Fibroblast of upper back skin (primary cell): ENCODE results near the gene SDHB.

Experiments used
- DNase-seq: peaks from one replicate; pipeline ENCODE4 v3.0.0-alpha.2; 2013

SDHB gene

DNA sequence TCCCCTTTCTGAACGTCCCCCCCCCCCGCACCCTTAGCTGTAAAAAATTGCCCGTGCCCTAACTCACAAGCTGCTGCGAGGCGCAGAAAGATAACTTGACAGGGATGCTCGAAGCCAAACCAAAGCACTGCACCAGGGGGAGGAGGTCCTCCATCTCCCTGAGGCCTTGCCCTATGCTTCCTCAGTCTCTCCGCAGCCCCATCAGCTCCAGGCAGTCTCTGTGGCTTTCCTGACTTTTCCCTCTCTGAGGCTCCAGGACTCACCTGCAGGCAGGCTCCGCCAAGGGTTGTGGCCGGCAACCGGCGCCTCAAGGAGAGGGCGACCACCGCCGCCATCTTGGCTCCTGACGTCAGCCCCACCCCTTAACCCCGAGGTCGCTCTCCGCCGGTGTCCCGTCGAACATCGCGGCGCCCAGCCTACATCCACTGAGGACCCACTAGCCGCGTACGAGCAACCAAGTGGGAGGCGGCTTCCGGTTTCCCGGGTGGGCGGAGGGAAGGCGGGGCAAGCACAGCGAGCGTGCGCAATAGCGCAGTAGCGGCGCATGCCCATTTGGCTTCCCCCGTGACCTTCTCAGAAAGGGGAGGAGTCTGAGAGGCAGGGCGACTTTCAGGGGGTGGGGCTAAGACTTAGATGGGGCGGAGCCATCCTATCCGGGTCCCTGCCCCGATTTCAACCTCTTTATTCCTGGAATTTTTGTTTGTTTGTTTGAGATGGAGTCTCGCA is at the start of gene SDHB:
SDHB (minus strand) TSS at position 348 of the 726 bp plus-strand sequence; CDS start at position 335, 13 bp downstream.
- peak; percentile 98 for DNase-seq

- DNase-seq: no peak
These were observed 48.4 kb upstream of the SDHB start for GRCh38 chr1:17102232-17102631.

DNA sequence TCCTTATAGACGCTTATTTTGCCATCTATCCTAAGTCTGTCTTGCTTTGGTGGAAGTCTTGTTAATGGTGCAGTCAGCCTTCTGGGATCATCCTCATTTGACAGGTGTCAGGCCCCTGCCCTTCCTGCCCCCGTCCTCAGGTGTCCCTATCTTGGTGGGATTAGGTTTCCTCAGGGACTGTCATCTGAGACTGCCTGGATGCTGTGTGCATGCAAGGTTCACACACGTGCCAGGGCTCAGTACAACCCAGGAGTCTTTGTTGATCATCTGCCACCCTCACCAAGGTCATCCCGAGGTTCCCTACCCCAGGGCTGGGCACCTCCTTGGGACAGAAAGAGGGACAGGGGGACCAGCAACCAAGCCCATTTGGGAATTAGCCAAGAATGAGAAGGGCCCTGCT is 47.4 kb upstream of the SDHB start:
- DNase-seq: no peak

DNA sequence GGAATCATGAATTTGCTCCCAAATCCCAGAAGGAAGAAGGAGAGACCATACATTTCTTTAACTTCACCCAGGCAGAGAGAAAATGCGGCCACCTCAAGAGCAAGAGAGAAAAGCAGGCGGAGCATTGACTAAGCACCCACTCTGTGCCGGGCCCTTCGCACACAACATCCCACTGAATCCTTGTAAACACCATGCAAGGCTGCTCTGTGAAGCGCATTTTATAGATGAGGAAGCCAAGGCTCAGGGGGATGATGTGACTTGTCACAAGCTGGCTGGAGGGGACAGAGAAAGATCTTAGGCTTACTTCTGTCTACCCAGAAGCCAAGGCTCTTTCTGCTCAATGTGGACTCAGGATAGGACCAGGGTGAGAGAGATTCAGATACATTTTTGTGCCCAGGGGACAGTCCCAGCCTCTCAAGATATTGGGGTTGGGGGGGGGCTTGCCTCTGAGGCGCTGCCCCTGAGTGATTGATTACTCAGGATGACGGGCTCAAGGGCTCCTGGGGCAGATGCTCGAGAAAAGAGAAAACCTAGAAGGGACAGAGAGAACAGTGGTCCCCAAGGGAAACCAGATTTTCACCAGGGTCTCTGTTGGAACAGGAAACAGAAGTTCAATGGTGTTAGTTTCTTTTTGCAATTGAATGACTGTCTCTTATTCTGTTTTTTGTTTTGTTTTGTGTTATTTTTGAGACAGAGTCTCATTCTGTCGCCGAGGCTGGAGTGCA is 45.9 kb upstream of the SDHB start:
- no peak for DNase-seq

GRCh38 chr1:17098446-17099317 is 44.9 kb upstream of the SDHB start:
- no peak for DNase-seq

DNA sequence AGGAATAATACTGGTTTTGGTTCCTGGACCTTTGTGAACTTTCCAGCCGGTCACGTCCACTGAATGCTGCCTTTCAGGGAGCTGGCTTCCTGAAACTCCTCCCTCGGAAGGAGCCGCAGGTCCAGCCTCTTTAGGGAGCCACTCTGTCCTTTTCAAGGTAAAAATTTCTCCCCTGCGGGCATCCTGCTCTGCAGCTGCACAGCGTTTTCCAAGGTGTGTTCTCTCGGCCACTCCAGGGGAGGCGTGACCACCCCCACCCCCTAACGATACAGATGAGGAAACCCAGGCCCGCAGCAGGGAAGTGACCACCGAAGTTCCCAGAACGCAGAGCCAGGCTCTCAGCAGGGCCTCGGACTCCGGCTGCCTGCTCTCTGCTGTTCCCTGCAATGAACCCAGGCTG is 44.0 kb upstream of the SDHB start:
- no peak for DNase-seq

DNA sequence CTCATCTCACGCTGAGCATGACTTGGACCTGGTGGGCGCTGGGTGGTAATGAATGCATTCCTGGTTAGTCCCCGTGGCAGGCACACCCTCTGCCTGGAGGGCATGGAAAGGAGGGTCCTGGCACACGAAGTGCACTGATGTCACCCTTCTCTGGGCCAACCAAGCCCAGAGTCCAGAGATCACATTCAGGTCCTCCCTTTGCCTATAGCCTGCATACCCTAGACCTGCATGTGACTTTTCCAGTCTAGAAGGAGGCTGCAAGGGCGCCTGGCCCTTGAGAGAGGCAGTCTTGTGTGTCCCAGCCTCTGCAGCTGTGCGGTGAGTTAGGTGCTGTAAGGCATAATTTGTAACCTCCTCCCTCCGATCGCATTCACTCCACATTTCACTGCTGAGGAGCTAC is 43.3 kb upstream of the SDHB start:
- DNase-seq: no peak

- no peak for DNase-seq
These were observed 42.8 kb upstream of the SDHB start for GRCh38 chr1:17096584-17096983.

- no peak for DNase-seq
These were observed 41.3 kb upstream of the SDHB start for GRCh38 chr1:17095141-17095540.

- DNase-seq: no peak
These were observed 40.8 kb upstream of the SDHB start for GRCh38 chr1:17094664-17095063.

DNA sequence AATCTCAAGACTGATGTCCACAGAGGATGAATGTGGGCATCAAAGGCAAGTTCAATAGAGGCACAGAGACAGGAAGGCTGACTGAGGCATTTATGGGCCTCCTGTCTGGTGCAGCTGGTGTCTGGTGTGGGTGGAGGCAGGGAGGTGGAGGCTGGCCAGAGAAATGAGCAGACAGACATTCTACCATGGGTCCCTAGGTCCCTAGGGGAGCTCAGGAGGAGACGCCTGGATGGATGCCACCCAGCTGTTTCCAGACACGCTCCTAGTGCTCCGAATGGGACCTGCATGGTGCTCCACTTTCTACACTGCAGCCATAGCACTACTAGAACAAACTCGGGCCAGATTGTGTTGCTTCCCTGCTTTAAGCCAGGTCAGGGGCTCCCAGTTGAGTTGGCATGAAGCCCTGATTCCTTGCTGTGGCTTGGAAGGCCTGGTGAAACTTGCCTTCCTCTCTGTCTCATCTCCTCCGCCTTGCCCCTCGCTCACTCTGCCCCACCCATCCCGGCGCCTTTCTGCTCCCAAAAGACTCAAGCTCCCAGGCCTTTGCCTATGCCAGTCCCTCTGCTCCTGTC is 40.1 kb upstream of the SDHB start:
- DNase-seq: no peak

DNA sequence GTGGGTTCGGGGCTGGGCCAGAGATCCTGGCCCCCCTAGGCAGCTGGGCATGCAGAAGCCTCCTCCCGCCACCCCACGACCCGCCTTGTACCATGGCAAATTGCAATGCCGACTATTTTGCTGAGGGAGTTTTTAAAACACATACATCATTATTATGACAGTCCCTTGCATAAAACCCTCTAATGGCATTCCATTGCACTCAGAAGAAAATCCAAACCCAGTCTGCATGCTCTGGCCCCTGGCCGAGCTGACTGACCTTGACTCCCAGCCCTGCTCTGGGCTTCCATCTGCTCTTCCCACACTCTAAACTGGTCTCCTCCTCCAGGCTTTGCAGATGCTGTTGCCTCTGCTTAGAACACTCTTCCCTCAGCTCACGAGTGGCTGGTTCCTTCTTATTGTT is 37.4 kb upstream of the SDHB start:
- DNase-seq: no peak

GRCh38 chr1:17089506-17089905 is 35.7 kb upstream of the SDHB start:
- DNase-seq: no peak

DNA sequence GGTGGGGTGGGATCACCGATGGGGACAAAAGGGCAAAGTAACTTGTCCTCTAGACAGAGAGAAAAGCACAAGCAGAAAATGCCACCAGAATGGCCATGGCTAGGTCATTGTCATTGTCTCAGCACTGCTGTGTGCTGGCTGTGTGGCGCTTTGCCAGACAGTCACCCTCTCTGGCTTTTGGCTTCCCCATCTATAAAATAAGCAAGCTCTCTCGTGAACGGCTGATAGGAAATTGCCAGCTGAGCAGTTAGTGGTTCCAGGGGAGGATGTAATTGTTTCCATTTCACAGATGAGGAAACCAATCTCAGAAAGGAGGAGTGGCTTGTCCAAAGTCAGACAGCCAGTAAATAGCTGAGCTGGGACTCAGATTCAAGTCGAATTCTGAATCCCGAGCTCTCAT is 32.9 kb upstream of the SDHB start:
- DNase-seq: no peak

DNA sequence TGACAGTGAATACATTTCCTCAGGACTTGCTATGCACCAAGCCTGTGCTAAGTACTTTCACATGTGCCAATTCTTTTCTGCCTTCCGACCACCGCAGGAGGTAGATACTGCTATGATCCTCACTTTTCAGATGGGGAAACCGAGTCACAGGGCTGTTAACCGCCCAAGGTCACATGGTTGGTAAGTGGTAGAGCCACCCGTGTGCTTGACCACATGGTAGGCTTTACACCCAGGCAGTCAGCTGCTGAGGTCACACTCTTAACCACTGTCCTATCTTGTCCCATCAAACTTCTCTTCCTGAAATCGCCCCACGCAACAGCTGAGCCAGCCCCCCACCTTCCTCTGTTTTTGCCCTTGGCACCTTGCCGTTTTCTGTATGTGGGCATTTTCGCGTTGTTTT is 31.0 kb upstream of the SDHB start:
- DNase-seq: no peak

DNA sequence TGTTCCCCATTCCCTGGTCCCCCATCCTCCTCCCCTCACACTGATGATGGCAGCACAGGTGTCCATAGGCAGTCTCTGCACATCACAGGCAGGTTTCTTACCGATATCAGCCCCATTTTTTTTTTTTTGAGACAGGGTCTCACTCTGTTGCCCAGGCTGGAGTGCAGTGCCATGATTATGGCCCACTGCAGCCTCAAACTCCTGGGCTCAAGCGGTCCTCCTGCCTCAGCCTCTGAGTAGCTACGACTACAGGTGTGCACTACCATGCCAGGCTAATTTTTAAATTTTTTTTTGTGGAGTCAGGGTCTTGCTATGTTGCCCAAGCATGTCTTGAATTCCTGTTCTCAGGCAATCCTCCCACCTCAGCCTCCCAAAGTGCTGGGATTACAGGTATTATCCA is 28.9 kb upstream of the SDHB start:
- DNase-seq: no peak

DNA sequence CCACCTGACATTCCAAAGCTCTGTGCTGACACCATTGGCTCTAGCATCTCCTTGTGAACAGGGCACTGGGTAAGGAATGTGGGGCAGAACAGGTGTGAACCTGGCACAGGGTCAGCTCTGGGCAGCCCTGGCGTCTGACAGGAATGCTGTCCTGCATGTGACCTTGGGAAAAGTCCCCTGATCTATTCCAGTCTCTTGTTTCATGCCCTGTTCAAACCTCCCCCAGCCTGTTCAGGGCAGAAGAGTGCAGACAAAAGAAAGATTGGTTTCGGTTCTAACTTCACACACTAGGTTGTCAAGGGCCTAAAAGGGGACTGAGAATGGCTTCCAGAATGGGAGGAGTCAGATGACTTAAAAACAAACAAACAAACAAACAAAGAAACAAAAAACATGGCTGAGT is 27.6 kb upstream of the SDHB start:
- no peak for DNase-seq

- no peak for DNase-seq
These were observed 27.0 kb upstream of the SDHB start for GRCh38 chr1:17080880-17081279.

GRCh38 chr1:17080085-17080759 is 26.4 kb upstream of the SDHB start:
- no peak for DNase-seq

DNA sequence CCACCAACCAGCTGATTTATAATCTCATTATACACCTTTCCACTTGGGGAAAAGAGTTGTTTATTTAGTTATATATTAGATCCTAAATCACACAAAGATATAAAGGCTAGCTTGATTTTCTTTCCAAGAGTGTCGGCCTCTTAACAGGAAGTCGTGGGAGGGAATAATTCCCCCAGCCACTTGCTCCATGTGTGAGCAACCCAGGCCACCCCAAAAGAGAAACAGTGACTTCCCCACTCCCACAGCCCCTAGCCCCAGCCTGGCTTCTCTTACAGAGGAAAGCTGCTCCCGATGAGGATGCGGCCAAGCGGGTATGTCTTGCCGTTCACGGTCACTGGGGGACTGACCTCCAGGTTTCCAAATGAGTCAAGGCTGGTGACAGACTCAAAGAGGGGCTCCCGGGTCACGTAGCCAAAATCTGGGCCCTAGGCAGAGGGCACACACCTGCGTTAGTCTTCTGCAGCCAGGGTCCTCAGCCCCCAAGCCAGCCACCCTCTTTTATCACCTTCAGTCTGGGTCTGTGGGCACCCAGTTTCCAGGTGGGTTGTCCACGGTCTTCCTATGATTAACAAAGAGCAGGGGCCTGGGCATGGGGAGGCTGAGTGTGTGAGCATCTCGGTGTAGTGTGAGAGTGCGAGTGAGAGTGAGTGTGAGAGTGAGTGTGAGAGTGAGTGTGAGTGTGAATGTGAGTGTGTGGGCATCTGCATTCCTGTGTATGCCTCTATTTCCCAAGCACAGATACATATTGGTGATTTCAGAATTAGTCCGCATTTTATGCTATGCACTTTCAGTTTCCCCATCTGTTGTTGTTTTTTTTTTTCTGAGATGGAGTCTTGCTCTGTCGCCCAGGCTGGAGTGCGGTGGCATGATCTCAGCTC is 25.4 kb upstream of the SDHB start:
- no peak for DNase-seq

DNA sequence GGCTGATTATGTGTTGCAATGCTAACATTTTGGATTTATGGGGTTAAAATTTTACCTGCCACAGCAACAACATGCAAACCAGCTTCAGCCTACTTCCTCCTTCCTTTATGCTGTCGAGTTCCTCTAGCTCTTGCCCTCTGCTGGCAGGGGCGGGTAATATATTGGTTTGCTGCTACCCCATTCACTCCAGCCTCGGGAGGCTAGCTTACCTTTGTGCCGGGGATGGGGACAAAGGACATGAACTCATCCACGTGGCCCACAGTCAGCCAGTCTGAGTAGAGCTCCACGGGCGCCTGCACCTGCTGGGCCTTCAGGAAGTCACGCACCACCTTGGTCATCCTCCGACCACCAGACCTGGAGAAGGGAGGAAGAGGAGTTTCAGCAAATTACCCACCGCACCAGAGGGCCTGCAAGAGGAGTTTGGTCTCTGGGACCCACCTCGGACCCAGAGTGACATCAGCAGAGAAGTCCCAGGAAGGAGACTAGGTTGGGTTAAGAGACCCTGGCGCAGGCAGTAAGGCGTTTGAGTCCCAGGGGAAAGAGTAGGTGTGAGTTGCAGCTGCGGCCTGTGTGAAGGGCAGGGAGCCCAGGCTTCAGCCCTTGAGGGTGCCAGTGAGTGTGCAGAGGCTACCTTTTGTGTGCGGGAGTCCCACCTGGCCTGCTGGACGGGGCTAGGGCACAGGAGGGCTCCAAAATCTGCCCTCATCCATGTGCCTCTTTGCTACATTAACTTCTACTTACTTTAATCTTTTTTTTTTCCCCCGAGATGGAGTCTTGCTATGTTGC is 21.8 kb upstream of the SDHB start:
- peak; percentile 13 for DNase-seq
